ENCODE results near the gene CEP135.

The CEP135 gene

DNA sequence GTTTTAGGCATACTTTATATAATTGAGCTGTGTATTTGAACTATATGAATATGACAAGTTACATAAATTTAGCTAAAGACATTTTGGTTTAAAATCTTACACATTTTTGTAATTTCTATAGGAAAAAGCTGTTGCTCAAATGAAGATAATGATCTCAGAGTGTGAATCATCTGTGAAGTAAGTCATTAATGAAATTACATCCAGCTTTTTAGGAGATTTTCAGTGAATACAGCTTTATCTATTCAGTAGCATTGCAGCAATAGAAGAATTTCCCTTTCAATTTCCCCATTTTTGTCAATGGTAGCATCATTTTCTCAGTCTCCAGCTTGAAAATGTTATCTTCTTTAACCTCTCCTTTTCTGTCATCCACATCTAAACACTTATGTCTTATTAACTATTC is 59.5 kb downstream of the CEP135 start:
- Histone ChIP-seq H3K36me3 (replicated peaks in 1 of 2; ENCODE audit: control insufficient read depth in 2 of 2, insufficient read depth in 2 of 2, low read length in 2 of 2) (peaks cover 5 to 96% of the 10 kb centered on the region in 2 donors), H2BK15ac (ENCODE audit: low read length) (no peak overlapping the region), H3K27me3 (ENCODE audit: control insufficient read depth in 3 of 3, insufficient read depth in 3 of 3, low read depth in 1 of 3, low read length in 3 of 3) (no peaks in the 10 kb centered on the region), H2BK5ac (ENCODE audit: low read length) (no peak overlapping the region), H3K27ac (replicated peaks; ENCODE audit: low read length) (no peak overlapping the region), H3K18ac (ENCODE audit: low read length) (no peak overlapping the region), H3K4me2 (ENCODE audit: insufficient read depth, low read length, poor library complexity, severe bottlenecking) (no peak overlapping the region), H3K9ac (ENCODE audit: low read depth, low read length, poor library complexity) (no peak overlapping the region), H3K4me3 (ENCODE audit: low read length in 2 of 2) (no peak overlapping the region), H4K8ac (ENCODE audit: low read depth, low read length) (no peak overlapping the region), H3K9me3 (replicated peaks in 1 of 2; ENCODE audit: control insufficient read depth in 2 of 2, insufficient read depth in 1 of 2, low read depth in 1 of 2, low read length in 2 of 2) (peaks cover 0 to 19% of the 10 kb centered on the region in 2 donors), H3K23ac (ENCODE audit: low read depth, low read length, poor library complexity) (no peak overlapping the region), H3K4me1 (ENCODE audit: control insufficient read depth in 2 of 2, insufficient read depth in 1 of 2, low read depth in 1 of 2, low read length in 2 of 2) (no peaks in the 10 kb centered on the region), H2BK12ac (ENCODE audit: low read length) (no peak overlapping the region), H3K4ac (ENCODE audit: low read length) (no peak overlapping the region), H2BK120ac (ENCODE audit: low read depth, low read length) (no peak overlapping the region), H4K91ac (ENCODE audit: low read depth, low read length, poor library complexity) (no peak overlapping the region), H2AFZ (ENCODE audit: low read length) (no peak overlapping the region), H3K79me1 (ENCODE audit: low read depth, low read length) (no peaks in the 10 kb centered on the region), H2AK5ac (ENCODE audit: low read depth, low read length) (no peak overlapping the region), H3K14ac (ENCODE audit: low read length) (no peak overlapping the region)
- no peak for DNase-seq (ENCODE audit: low spot score)

DNA sequence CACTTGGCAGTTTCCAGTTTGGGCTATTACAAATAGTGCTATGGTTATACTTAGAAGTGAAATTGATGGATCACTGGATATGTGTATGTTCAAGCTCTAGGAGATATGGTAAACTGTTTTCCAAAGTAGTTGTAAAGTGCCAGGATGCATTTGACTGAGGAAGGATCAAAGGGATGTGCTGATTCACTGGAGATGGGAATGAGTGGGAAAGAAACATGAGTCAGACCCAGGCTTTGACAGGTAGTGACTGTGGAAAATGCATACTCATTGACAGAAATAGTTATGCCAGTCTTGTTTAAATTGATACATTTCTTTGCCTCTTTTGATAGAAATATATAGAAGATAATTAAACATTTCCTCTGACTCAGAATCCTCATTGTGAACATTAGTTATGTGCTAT is 77.9 kb downstream of the CEP135 start:
- Histone ChIP-seq H2BK120ac (ENCODE audit: low read depth, low read length) (no peak overlapping the region), H4K8ac (ENCODE audit: low read depth, low read length) (no peak overlapping the region), H2BK15ac (ENCODE audit: low read length) (no peak overlapping the region), H2AK5ac (ENCODE audit: low read depth, low read length) (no peak overlapping the region), H3K9ac (ENCODE audit: low read depth, low read length, poor library complexity) (no peak overlapping the region), H3K79me1 (ENCODE audit: low read depth, low read length) (no peaks in the 10 kb centered on the region), H3K36me3 (replicated peaks in 1 of 2; ENCODE audit: control insufficient read depth in 2 of 2, insufficient read depth in 2 of 2, low read length in 2 of 2) (peaks cover 15 to 83% of the 10 kb centered on the region in 2 donors), H3K27ac (replicated peaks; ENCODE audit: low read length) (no peak overlapping the region), H4K91ac (ENCODE audit: low read depth, low read length, poor library complexity) (no peak overlapping the region), H3K4me3 (ENCODE audit: low read length in 2 of 2) (no peak overlapping the region), H2BK12ac (ENCODE audit: low read length) (no peak overlapping the region), H3K4me2 (ENCODE audit: insufficient read depth, low read length, poor library complexity, severe bottlenecking) (no peak overlapping the region), H3K4me1 (ENCODE audit: control insufficient read depth in 2 of 2, insufficient read depth in 1 of 2, low read depth in 1 of 2, low read length in 2 of 2) (no peaks in the 10 kb centered on the region), H3K14ac (ENCODE audit: low read length) (no peak overlapping the region), H3K4ac (ENCODE audit: low read length) (no peak overlapping the region), H3K27me3 (ENCODE audit: control insufficient read depth in 3 of 3, insufficient read depth in 3 of 3, low read depth in 1 of 3, low read length in 3 of 3) (no peaks in the 10 kb centered on the region), H2AFZ (ENCODE audit: low read length) (no peak overlapping the region), H3K23ac (ENCODE audit: low read depth, low read length, poor library complexity) (no peak overlapping the region), H2BK5ac (ENCODE audit: low read length) (no peak overlapping the region), H3K18ac (ENCODE audit: low read length) (no peak overlapping the region), H3K9me3 (replicated peaks in 1 of 2; ENCODE audit: control insufficient read depth in 2 of 2, insufficient read depth in 1 of 2, low read depth in 1 of 2, low read length in 2 of 2) (peaks cover 0 to 4% of the 10 kb centered on the region in 2 donors)
- no peak for DNase-seq (ENCODE audit: low spot score)

- no peak overlapping the region for H3K14ac ChIP-seq (ENCODE audit: low read length)
- H3K9ac ChIP-seq (ENCODE audit: low read depth, low read length, poor library complexity): no peak overlapping the region
- peaks cover 0 to 4% of the 10 kb centered on the region in 2 donors for H3K9me3 ChIP-seq (replicated peaks in 1 of 2; ENCODE audit: control insufficient read depth in 2 of 2, insufficient read depth in 1 of 2, low read depth in 1 of 2, low read length in 2 of 2)
- no CpG with 5 or more reads among the region's 3 CpGs for WGBS, 2 donors (ENCODE audit: extremely low coverage in 2 of 2, insufficient read length in 2 of 2, insufficient replicate concordance in 1 of 2)
- no peak overlapping the region for H2AFZ ChIP-seq (ENCODE audit: low read length)
- no peaks in the 10 kb centered on the region for H3K27me3 ChIP-seq (ENCODE audit: control insufficient read depth in 3 of 3, insufficient read depth in 3 of 3, low read depth in 1 of 3, low read length in 3 of 3)
- H3K4me3 ChIP-seq (ENCODE audit: low read length in 2 of 2): no peak overlapping the region
- H3K79me1 ChIP-seq (ENCODE audit: low read depth, low read length): no peaks in the 10 kb centered on the region
- no peaks in the 10 kb centered on the region for H3K4me1 ChIP-seq (ENCODE audit: control insufficient read depth in 2 of 2, insufficient read depth in 1 of 2, low read depth in 1 of 2, low read length in 2 of 2)
- H2BK15ac ChIP-seq (ENCODE audit: low read length): no peak overlapping the region
- no peak overlapping the region for H3K23ac ChIP-seq (ENCODE audit: low read depth, low read length, poor library complexity)
- H2AK5ac ChIP-seq (ENCODE audit: low read depth, low read length): no peak overlapping the region
- H4K91ac ChIP-seq (ENCODE audit: low read depth, low read length, poor library complexity): no peak overlapping the region
- no peak overlapping the region for H3K18ac ChIP-seq (ENCODE audit: low read length)
- H2BK5ac ChIP-seq (ENCODE audit: low read length): no peak overlapping the region
- H3K27ac ChIP-seq (replicated peaks; ENCODE audit: low read length): no peak overlapping the region
- no peak overlapping the region for H3K4me2 ChIP-seq (ENCODE audit: insufficient read depth, low read length, poor library complexity, severe bottlenecking)
- DNase-seq (ENCODE audit: low spot score): no peak
- H2BK12ac ChIP-seq (ENCODE audit: low read length): no peak overlapping the region
- no peak overlapping the region for H2BK120ac ChIP-seq (ENCODE audit: low read depth, low read length)
- peaks cover 15 to 71% of the 10 kb centered on the region in 2 donors for H3K36me3 ChIP-seq (replicated peaks in 1 of 2; ENCODE audit: control insufficient read depth in 2 of 2, insufficient read depth in 2 of 2, low read length in 2 of 2)
- H3K4ac ChIP-seq (ENCODE audit: low read length): no peak overlapping the region
- H4K8ac ChIP-seq (ENCODE audit: low read depth, low read length): no peak overlapping the region
Observed at GRCh38 chr4:56028165-56028564, 79.4 kb downstream of the CEP135 start.

DNA sequence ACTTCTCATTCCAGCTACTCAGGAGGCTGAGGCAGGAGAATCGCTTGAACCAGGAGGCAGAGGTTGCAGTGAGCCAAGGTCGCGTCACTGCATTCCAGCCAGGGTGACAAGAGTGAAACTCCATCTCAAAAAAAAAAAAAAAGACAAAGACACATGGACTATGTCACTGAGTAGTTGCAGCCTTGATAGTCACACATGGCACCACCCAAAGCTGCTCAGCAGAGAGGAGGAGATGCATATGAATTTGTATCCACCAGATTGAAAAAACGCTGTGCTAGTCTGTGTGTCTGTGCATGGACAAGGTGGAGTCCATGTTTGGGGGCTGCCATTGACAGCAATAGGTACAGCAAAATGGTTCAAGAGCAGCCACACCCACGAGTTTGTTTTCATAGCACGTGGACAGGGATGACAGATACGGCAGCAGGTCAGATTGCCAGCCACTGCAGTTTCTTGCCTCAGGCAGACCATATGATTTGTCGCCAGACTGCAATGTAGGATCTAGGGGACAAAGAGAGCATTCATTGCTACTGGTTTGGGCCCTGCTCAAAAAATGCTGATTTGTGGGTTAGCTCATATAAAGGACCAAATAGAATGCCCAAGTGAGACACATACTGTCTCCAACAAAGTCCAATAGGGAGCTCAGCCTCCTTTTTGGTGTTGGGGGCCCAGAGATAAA is 89.9 kb downstream of the CEP135 start:
- Histone ChIP-seq H3K4ac (ENCODE audit: low read length) (no peak overlapping the region), H3K23ac (ENCODE audit: low read depth, low read length, poor library complexity) (no peak overlapping the region), H3K27me3 (ENCODE audit: control insufficient read depth in 3 of 3, insufficient read depth in 3 of 3, low read depth in 1 of 3, low read length in 3 of 3) (no peaks in the 10 kb centered on the region), H2BK12ac (ENCODE audit: low read length) (no peak overlapping the region), H3K14ac (ENCODE audit: low read length) (no peak overlapping the region), H4K8ac (ENCODE audit: low read depth, low read length) (no peak overlapping the region), H3K4me2 (ENCODE audit: insufficient read depth, low read length, poor library complexity, severe bottlenecking) (no peak overlapping the region), H3K36me3 (replicated peaks in 1 of 2; ENCODE audit: control insufficient read depth in 2 of 2, insufficient read depth in 2 of 2, low read length in 2 of 2) (no peaks in the 10 kb centered on the region), H3K4me1 (ENCODE audit: control insufficient read depth in 2 of 2, insufficient read depth in 1 of 2, low read depth in 1 of 2, low read length in 2 of 2) (peaks cover 3 to 5% of the 10 kb centered on the region in 2 donors), H4K91ac (ENCODE audit: low read depth, low read length, poor library complexity) (no peak overlapping the region), H2AFZ (ENCODE audit: low read length) (no peak overlapping the region), H3K9me3 (replicated peaks in 1 of 2; ENCODE audit: control insufficient read depth in 2 of 2, insufficient read depth in 1 of 2, low read depth in 1 of 2, low read length in 2 of 2) (no peaks in the 10 kb centered on the region), H3K9ac (ENCODE audit: low read depth, low read length, poor library complexity) (no peak overlapping the region), H3K79me1 (ENCODE audit: low read depth, low read length) (no peaks in the 10 kb centered on the region), H3K4me3 (ENCODE audit: low read length in 2 of 2) (no peak overlapping the region), H2BK5ac (ENCODE audit: low read length) (no peak overlapping the region), H2AK5ac (ENCODE audit: low read depth, low read length) (no peak overlapping the region), H2BK15ac (ENCODE audit: low read length) (no peak overlapping the region), H3K18ac (ENCODE audit: low read length) (no peak overlapping the region), H2BK120ac (ENCODE audit: low read depth, low read length) (no peak overlapping the region), H3K27ac (replicated peaks; ENCODE audit: low read length) (no peak overlapping the region)
- no CpG with 5 or more reads among the region's 8 CpGs for WGBS, 2 donors (ENCODE audit: extremely low coverage in 2 of 2, insufficient read length in 2 of 2, insufficient replicate concordance in 1 of 2)
- no peak for DNase-seq (ENCODE audit: low spot score)

Data from neuronal stem cell (in vitro differentiated cells).